ENCODE results near the gene CELSR3.

Gene CELSR3

DNA sequence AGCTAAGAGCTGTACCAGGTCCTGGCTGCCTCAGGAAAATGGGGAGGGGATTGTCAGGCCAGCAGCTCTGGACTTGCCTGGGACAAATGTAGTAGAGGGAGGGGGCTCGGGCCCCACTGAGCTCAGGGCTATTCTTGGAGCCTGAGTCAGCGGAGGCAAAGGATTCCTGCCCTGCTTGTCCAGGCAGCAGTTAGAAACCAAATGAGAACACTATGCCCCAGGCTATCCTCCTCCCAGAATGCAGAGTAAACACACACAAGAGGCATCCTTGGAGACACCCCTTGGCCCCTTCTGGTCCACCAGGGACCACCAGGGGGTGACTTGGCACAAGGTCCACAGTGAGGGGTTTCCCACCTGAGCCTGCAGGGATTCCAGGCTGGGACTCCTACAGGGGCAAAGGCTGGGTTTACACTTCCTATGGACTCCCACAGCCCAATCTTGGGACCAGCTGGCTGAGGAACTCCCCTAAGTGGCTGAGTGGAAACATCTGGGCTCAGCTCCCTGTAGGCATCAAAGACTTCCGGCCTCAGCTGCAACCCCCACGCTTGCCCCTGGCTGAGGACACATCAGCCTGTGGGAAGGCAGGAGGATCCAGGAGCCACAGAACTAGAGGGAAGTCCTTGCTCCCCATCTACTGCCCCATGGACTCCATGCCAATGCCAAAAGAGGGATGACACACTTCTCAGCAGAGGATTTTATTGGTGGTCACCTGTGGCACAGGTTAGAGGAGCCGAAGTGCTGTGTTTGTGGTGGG, 64.2 kb downstream of the CELSR3 start:
- DNase-seq, result no peak

DNA sequence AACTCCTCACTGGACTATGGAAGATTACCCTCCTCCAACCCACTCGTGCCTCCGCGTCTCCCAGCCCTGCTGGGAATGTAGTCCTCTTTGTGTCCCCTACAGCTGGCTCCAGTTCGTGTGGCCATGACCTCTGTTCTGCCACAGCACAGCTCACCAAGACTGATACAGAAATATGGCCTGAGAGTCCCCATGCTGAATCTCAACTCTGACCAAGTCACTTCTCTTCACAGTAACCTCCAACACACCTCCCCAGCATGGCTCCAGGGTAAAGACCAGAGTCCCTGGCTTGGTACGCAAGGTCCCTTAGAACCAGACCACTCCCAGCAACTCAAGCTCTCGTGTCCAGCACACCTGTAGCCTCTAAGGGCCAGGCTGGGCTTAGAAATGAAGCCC, 65.3 kb downstream of the CELSR3 start:
- no peak for DNase-seq

DNA sequence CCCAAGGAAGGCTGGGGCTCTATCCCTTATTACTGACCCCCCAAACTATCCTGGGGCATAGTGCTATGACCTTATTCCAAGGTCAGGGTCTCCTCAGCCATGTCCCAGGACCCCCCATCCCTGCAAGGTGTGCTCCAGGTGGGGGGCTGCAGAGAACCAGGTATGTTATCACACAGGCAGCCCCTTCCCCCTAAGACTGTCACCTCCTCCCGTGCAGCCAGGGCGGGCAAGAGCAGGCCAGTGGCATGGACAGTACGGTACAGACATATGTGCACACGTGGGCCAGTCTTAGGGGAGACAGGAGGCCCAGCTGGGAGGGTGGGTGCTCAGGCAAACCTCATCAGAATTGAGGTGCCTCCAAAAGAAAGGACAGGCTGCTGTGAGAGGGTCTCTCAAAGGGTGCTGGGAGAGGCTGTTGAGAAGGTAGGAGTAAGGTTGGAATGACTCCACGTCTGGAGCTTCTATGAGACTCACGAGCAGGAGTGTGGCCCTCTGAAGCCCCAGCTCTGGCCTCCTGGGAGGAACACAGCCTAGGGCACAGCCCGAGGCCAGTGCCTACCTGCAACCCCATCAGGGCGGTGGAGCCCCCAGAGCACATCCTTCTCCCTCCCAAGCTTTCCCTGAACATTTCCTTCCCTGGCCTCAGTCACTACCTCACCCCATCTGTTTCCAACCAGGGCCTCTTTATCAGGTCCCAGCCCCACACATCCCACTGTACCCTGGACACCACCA, 65.8 kb downstream of the CELSR3 start:
- no peak for DNase-seq

DNA sequence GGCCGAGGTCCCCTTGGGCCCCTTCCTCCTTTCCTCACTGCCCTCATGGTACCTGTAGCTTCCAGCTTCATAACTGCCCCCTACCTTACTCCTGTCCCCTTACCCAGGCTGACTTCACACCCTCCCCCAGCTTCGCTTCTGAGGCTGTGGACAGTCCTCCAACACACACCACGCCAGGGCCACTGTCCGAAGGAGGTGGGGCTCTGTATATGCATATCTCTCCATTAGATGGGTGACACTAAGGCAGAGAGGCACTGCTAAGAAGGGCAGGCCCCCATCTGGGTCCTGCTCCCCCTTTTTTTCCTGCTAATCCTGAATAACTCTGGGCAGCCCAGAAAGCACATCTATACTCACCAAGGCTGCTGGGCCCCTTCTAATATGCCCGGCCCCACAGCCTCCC, 66.5 kb downstream of the CELSR3 start:
- no peak for DNase-seq

DNA sequence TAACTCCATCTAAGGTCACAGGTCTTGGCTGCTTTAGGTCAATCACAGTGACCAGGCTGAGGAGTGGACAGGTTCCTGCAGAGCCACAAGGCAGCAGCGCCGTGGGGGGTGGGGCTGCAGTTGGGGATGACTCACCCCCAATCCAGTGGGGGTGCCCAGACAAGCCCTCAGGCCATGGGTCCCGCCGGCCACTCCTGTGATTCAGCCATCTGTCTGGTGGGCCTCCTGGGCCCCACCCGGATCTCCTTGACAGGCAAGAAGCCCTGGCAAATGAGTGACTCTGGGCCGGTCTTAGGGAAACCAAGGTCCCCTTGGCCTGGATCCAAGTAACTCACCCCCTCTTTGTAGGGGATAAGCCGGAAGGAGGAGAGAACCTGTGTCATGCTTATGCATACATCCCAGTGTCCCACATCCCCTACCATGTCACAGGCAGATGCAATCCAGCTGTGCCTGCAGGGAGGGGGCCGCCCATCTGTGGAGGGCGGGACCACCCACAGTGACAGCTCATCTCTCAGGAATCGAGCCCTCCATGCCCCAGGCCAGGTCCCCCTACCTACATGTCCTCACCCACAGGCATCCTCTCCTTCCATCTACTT, 67.1 kb downstream of the CELSR3 start:
- no peak for DNase-seq

DNA sequence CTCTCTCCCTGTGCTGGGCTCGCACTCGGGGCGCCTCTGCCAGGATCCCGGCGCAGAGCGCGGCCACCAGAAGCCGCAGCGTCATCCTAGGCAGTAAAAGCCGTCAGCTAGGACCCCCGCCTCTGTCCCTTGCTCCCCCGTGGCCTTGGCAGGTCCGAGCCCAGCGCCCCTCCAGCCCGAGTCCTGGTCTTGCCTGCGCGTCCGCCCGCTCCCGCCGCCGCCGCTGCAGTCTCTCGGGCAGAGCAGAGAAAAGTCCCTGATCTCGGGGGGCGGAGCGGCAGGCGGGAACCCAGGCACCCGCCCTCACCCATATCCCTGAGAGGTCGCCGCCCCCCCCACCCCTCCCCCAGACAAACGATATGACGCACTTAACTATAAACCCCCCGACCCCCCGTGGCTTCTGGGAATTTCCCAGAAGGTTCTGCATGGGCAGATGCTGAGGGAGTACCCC, 67.6 kb downstream of the CELSR3 start, which contains the start of gene COL7A1:
COL7A1 (minus strand) TSS at position 255 of the 451 bp plus-strand sequence; CDS start at position 85, 170 bp downstream.
- no peak for DNase-seq

DNA sequence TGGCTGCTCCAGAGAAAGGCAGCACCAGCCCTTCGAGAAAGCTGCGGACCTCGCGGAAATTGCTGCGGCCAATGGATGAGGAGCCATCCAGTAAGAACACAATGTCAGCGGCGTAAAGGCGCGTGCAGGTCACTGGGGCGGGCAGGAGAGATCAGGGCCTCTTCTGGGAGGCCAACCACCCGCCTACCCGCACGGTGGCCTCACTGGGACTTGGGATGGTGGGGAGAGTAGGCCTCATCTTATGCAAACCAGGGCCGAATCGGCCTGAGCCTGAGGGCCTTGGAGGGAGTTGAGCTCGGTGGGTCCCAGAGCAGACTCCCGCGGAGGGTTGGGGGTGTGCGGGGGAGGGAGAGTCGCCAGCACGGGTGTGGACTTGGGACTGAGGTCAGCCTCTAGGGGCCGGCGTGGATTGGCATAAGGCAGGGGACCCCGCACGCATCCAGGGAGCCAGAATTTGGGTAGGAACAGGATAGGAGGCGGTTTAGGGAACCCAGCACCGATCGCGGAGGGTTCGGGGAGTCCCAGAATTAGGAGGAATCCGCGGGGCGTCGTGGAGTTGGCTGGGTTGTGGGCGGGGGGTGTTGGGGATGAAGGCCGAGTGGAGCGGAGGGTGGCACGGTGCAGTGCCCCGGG, 68.2 kb downstream of the CELSR3 start:
- DNase-seq, result no peak

DNA sequence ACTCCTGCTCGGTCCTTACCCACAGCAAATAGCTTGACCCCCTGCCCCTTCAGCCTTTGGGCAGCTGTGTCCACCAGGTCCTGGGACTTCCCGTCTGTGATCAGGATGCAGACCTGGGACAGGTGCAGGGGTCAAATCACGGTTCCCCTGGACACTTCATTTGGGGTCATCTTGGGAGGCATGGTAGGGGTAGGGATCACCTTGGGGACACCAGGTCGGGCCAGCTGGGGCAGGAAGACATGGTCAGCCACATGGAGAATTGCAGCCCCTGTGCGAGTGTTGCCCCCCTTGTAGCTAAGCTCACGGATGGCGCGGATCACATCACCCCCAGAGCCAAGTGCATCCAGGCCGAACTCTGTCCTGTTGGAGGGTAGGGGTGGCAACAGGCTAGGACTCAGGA, 69.3 kb downstream of the CELSR3 start:
- DNase-seq, result no peak

DNA sequence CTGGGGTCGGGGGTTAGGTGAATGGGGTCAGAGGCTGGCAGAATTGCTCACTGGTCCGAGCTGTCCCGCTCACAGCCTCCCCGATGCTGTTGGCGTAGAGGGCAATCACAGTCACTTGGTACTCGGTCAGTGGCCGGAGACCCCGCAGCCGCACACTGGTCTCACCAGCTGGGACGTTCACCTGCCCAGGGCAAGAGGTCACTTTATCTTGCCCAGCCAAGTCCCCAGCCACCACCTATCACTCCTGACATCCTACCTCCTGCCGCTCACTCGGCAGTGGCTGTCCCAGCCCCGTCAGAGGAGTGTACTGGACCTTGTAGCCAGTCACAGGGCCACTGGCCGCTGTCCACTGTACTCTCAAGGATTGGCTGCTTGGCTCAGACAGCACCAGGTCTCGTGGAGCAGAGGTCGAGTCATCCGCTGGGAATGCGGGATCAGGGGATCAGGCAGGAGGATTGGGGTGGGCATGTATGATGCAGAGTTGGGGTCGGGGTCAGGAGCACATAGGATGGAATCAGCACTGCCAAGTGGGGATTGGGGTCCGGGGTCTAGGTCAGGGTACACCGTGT, 70.1 kb downstream of the CELSR3 start:
- no peak for DNase-seq

DNA sequence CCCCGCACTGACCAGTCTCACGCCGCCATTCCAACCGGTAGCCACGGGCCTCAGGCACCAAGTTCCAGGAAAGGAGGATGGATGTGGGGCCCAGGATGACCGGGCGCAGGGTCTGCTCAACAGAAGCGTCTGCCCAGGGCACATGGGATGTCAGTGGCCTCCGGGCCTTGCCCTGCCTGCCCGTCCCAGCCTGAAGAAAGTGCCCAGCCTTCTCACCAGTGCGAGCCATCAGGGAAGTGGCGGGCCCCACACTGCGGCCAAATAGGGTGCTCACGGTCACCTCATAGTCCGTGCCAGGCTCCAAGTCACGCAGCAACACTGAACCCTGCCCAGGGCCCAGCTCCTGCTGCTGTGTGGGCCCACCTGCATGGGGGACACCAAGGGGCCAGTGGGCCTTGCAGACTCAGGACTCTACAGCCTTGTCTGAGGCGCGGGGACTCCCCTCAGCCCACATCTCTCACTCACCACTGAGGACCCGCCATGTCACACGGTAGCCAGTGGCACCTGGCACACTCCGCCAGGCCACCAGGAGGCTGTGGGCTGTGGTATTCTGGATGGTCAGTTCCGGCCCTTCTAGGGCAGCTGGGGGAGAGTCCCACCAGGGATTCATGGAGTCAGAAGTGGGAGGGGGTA, 70.7 kb downstream of the CELSR3 start:
- no peak for DNase-seq

DNA sequence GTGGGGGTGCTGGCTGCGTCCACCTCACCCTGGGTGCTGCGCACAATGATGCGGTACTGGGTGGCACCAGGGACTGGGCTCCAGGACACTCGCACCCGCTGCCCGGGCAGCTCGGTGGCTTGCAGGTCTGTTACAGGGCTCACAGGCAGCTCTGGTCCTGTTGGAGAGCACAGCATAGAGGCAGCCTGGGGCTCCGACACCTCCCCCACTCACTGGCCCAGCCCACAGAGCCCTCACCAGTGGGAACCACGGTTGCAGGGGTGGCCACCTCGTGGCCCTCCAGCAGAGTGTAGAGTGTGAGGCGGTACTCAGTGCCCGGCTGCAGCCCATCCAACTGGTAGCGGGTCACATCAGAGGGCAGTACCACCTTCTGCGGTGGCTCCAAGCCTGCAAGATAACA, 71.2 kb downstream of the CELSR3 start:
- DNase-seq, result no peak

DNA sequence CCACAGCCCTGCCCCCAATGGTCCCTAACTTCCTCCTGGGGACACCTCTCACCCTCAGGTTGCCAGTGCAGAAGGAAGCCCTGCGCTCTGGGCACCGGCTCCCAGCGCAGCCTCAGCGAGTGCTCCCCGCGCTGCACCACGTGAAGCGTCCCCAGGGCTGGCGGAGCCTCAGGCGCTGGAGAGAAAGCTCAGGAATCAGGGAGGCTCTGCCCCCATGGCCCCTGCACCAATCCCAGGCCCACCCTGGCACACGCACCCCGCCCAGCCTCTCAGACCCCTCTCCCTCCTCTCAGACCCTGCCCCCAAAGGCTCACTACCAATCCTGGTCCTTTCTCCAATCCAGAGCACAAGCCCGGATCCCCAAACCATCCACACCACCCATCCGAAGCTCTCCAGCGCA, 74.5 kb downstream of the CELSR3 start:
- no peak for DNase-seq

DNA sequence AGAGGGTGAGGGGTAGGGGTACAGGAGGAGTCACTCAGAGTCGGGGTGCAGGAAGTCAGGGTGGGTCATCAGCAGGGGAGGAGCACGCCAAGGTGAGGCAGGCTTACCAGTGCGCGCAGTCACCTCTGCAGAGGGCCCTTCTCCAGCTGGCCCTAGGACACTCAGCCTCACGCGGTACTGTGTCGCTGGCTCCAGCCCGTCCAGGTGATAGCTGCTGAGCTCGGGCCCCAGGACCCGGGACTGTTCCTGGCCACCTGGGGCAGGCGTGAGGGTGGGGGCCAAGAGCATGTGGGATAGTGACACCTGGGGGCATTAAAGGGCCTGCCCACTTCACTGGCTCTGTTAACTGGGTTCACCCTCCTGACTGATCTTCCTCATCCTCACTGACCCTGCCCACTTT, 75.0 kb downstream of the CELSR3 start:
- peak; percentile 25 for DNase-seq

All from RPMI8226 (cell line).